Activated naive CD8-positive, alpha-beta T cell treated with anti-CD3 and anti-CD28 coated beads, Interleukin-2, amount 50 U/mL, for 24 hours (primary cell): ENCODE results near the gene ANKRD53.
A peak's percentile ranks its signal among the peaks of the same experiment; 100 is the strongest.
"Not testable (repeated sequence)": the region's sequence is repeated elsewhere in the genome, so short reads cannot be mapped to it uniquely, and the experiment has no call there.

ENCODE experiments used
- ATAC-seq: fragments of 150-1000 bp; cut with Tn5 transposase; one replicate; pipeline ENCODE4 v1.10.0; 2021
- DNase-seq: peaks from one replicate; pipeline ENCODE4 v3.0.0; 2021
- H3K27ac Mint-ChIP-seq: one replicate; pipeline ENCODE4 v1.8.0; 2021; ENCODE audit warnings: mild to moderate bottlenecking, mixed read lengths
- H3K27me3 Mint-ChIP-seq: one replicate; pipeline ENCODE4 v1.8.0; 2021; ENCODE audit warnings: mixed read lengths
- H3K36me3 Mint-ChIP-seq: one replicate; pipeline ENCODE4 v1.8.0; 2021; ENCODE audit warnings: low read depth, mixed read lengths
- H3K4me1 Mint-ChIP-seq: one replicate; pipeline ENCODE4 v1.8.0; 2021; ENCODE audit warnings: mixed read lengths
- H3K4me3 Mint-ChIP-seq: one replicate; pipeline ENCODE4 v1.8.0; 2021; ENCODE audit warnings: mild to moderate bottlenecking, moderate library complexity, mixed read lengths
- H3K9me3 Mint-ChIP-seq: one replicate; pipeline ENCODE4 v1.8.0; 2021; ENCODE audit warnings: mixed read lengths

Gene ANKRD53

DNA sequence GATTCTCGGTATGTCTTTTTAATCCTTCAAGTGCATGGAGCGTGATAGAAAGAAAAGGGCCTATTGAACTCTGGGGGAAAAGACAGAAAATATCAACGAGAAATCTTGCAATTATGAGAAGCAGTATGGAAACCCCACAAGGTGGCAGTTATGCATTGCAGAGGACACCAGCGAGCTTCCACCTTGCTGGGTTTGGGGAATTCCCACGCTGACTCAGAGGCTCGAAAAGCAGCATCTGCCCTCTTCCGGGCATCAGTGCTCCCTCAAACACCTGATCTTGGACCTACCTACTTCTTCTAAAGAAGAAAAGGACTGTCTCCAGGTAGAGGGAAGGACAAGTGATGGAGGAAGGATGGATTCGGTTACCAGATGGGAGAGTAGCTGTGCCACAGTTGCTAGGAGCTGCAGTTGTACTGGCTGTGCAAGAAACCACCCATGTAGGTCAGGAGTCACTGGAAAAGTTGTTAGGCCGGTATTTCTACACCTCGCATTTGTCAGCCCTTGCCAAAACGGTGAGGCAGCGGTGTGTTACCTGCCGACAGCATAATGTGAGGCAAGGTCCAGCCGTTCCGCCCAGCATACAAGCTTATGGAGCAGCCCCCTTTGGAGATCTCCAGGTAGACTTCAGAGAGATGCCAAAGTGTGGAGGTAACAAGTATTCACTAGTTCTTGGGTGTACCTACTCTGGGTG lies 45.3 kb downstream of the ANKRD53 start:
- not testable (repeated sequence) for ATAC-seq

More for the DNA sequence above, 45.3 kb downstream of the ANKRD53 start:
- H3K9me3 Mint-ChIP-seq, H3K4me1 Mint-ChIP-seq, H3K36me3 Mint-ChIP-seq, H3K27me3 Mint-ChIP-seq, H3K4me3 Mint-ChIP-seq: not testable (repeated sequence)
- H3K27ac Mint-ChIP-seq: peak overlapping the region; percentile 35
- peak; percentile 69 for DNase-seq
